Smooth muscle cell (in vitro differentiated cells): ENCODE data around the gene RAX. TPM values are rescaled to one million over a fixed set of nuclear protein-coding genes. Genes with fewer than 3 reads are reported as not detected.

ENCODE experiments used
- DNase-seq: peaks from one replicate; lab custom pipeline; 2025; ENCODE audit not compliant: unreplicated experiment; lab: John Stamatoyannopoulos, UW
- H2AFZ ChIP-seq: fragments of 200-600 bp; sonication (generic); 2 replicates; pipeline ENCODE4 v1.6.0; 2016; ENCODE audit warnings: antibody characterized with exemption, low read depth, mild to moderate bottlenecking
- H3F3A ChIP-seq: fragments of 200-600 bp; sonication (generic); 2 replicates; pipeline ENCODE4 v1.6.0; 2017; ENCODE audit warnings: antibody characterized with exemption, low read depth
- H3K27ac ChIP-seq: fragments of 200-600 bp; sonication (generic); 2 replicates; pipeline ENCODE4 v1.5.1; 2016; ENCODE audit warnings: low read depth, mild to moderate bottlenecking
- H3K27me3 ChIP-seq: fragments of 200-600 bp; sonication (generic); 2 replicates; pipeline ENCODE4 v1.6.1; 2016; ENCODE audit warnings: low read depth, mild to moderate bottlenecking
- H3K36me3 ChIP-seq: fragments of 200-600 bp; sonication (generic); 2 replicates; pipeline ENCODE4 v1.5.1; 2016; ENCODE audit warnings: low read depth
- H3K4me1 ChIP-seq: fragments of 200-600 bp; sonication (generic); 2 replicates; pipeline ENCODE4 v1.5.1; 2016; ENCODE audit warnings: low read depth
- H3K4me2 ChIP-seq: fragments of 200-600 bp; sonication (generic); 2 replicates; pipeline ENCODE4 v1.6.0; 2016; ENCODE audit warnings: mild to moderate bottlenecking
- H3K4me3 ChIP-seq: fragments of 200-600 bp; sonication (generic); 2 replicates; pipeline ENCODE4 v1.5.1; 2016; ENCODE audit warnings: mild to moderate bottlenecking
- H3K79me2 ChIP-seq: fragments of 200-600 bp; sonication (generic); 2 replicates; pipeline ENCODE4 v1.6.0; 2016; ENCODE audit warnings: low read depth, mild to moderate bottlenecking
- H3K9ac ChIP-seq: fragments of 200-600 bp; sonication (generic); 2 replicates; pipeline ENCODE4 v1.6.0; 2016; ENCODE audit warnings: low read depth
- H3K9me3 ChIP-seq: fragments of 200-600 bp; sonication (generic); replicated peaks from 2 replicates; pipeline ENCODE4 v1.5.1; 2016; ENCODE audit warnings: low read depth
- H4K20me1 ChIP-seq: fragments of 200-600 bp; sonication (generic); 2 replicates; pipeline ENCODE4 v1.6.0; 2016; ENCODE audit warnings: low read depth
- CTCF ChIP-seq: fragments of 200-600 bp; sonication (generic); IDR thresholded peaks from 2 replicates; pipeline ENCODE4 v1.5.1; 2017; ENCODE audit warnings: borderline replicate concordance, mild to moderate bottlenecking, antibody characterized with exemption; ENCODE audit not compliant: insufficient read depth, poor library complexity, severe bottlenecking
- WGBS: methylation state at CpG from one replicate; pipeline ENCODE4 v1.1.7; 2016; ENCODE audit warnings: low lambda C conversion rate; 5-methylcytosine and 5-hydroxymethylcytosine counted together
- polyA plus RNA-seq: library from polyadenylated mRNA; unstranded; fragments of >200 nt; fragmentation: Nextera tagmentation; extraction: Ambion mirVana; gene quantifications from 2 replicates; pipeline ENCODE4 v1.2.1, GENCODE V29; 2016
- total RNA-seq: library from RNA; depleted of rRNA; stranded (reverse); fragments of >200 nt; gene quantifications from 2 replicates; pipeline ENCODE4 v1.2.3, GENCODE V29; 2014

Gene RAX
- total and polyA plus RNA-seq, 2 experiments from 2014 or later = not detected

DNA sequence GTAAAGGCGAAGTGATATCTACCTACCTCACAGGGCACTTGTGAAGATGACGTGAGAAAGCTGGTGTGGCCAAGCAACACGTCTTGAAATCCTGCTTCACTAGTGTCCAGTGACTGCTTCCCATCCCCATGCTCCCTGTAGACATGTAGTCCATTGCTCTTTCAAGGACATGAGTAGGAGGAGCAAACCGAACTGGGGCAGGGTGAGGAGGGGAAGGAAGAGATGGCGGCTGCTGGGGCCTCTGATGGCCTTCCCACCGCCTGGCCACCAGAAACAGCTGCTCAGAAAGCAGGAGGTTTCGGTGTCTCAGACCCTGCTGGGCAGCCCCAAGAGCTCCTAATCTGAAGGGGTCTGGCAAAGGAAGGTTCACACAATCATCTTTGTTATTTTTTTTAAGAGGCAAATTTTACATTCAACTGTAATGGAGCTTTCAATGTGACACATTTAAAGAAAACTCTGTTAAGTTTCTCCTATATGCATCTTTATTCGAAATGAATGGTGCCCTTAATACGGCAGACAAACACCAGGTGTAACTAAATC, 30.5 kb upstream of the RAX start:
- Histone ChIP-seq H3K4me1 (peaks cover 2% of the 10 kb centered on the region), H3K4me2 (no peak overlapping the region), H3K27me3 (peaks cover 72% of the 10 kb centered on the region), H3F3A (no peaks in the 10 kb centered on the region), H3K79me2 (no peaks in the 10 kb centered on the region), H2AFZ (no peak overlapping the region), H3K4me3 (no peak overlapping the region), H3K27ac (no peak overlapping the region), H3K9me3 (no peaks in the 10 kb centered on the region), H4K20me1 (no peaks in the 10 kb centered on the region), H3K36me3 (no peaks in the 10 kb centered on the region), H3K9ac (no peak overlapping the region)
- TF ChIP-seq CTCF = no peak
- no peak for DNase-seq
- 86% methylated on average over 9 of the region's 9 CpGs for WGBS

GRCh38 chr18:59303006-59303405, 29.8 kb upstream of the RAX start:
- Histone ChIP-seq H3K9me3 (no peaks in the 10 kb centered on the region), H2AFZ (no peak overlapping the region), H3K4me2 (no peak overlapping the region), H3F3A (no peaks in the 10 kb centered on the region), H3K4me1 (no peaks in the 10 kb centered on the region), H3K79me2 (no peaks in the 10 kb centered on the region), H3K36me3 (no peaks in the 10 kb centered on the region), H3K27ac (no peak overlapping the region), H3K4me3 (no peak overlapping the region), H3K27me3 (peaks cover 78% of the 10 kb centered on the region), H3K9ac (no peak overlapping the region), H4K20me1 (no peaks in the 10 kb centered on the region)
- DNase-seq = no peak
- TF ChIP-seq CTCF = no peak
- 88% methylated on average over 2 of the region's 2 CpGs for WGBS

DNA sequence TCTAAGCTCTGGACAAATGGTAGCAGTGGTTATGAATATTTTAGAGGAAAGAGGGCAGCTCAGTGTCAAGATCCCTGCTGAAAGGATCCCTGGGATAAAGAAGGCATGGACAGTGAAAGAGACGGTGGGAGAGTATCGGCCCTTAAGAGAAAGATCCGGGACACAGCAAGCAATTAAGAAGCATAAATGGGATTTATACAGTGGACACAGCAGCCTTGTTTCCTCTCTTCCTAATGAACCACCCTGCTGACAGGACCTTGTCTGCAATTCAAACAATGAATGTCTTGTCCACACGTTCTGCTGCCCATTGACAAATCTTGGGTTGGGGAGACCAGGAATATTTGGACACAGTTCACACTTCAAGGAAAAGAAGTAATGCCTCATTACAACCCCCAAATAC, 28.7 kb upstream of the RAX start:
- H3K4me2 ChIP-seq = no peak overlapping the region
- no peaks in the 10 kb centered on the region for H3K79me2 ChIP-seq
- H3K36me3 ChIP-seq = no peaks in the 10 kb centered on the region
- H3K27ac ChIP-seq = no peak overlapping the region
- H3F3A ChIP-seq = no peaks in the 10 kb centered on the region
- TF ChIP-seq CTCF = no peak
- H3K9ac ChIP-seq = no peak overlapping the region
- WGBS = 83% methylated on average over 4 of the region's 4 CpGs
- H3K27me3 ChIP-seq = peaks cover 75% of the 10 kb centered on the region
- no peak overlapping the region for H3K4me3 ChIP-seq
- H4K20me1 ChIP-seq = no peaks in the 10 kb centered on the region
- H3K4me1 ChIP-seq = no peaks in the 10 kb centered on the region
- H3K9me3 ChIP-seq = no peaks in the 10 kb centered on the region
- no peak overlapping the region for H2AFZ ChIP-seq
- DNase-seq = no peak

DNA sequence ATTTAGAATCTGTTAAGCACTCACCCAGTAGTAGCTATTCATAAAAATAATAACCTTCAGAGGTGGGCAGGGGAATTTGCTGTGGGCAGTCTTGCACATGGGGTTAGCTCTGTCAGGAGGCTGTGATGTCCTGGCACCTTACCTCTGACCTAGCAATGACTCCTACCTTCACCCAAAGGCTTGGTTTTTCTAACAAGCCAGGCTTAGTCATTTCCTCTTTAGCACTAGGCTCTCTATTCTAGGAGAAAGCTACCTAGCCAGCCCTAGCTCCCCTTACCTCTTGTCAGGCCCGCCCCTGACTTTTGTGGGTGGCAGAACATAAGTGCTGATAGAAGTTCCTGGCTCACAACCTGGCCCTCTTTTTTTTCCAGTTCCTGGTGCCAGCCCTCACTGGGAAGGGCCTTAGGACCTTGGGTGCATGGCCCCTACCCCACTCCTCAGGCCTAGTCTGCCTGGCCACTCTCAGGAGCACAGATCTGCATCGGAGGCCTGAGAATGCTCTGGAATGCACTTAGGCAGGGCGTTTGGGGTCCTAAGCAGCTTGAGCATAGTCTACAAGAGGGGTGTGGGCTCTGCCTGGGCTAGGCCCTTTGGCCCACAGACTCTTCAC, 27.5 kb upstream of the RAX start:
- no peaks in the 10 kb centered on the region for H3F3A ChIP-seq
- WGBS = 94% methylated on average over 3 of the region's 3 CpGs
- H3K27ac ChIP-seq = no peak overlapping the region
- H4K20me1 ChIP-seq = no peaks in the 10 kb centered on the region
- DNase-seq = no peak
- no peak overlapping the region for H3K4me2 ChIP-seq
- no peak overlapping the region for H3K9ac ChIP-seq
- no peaks in the 10 kb centered on the region for H3K79me2 ChIP-seq
- H3K4me3 ChIP-seq = no peak overlapping the region
- H3K4me1 ChIP-seq = no peaks in the 10 kb centered on the region
- no peaks in the 10 kb centered on the region for H3K9me3 ChIP-seq
- no peak overlapping the region for H2AFZ ChIP-seq
- no peak for TF ChIP-seq CTCF
- H3K27me3 ChIP-seq = peaks cover 75% of the 10 kb centered on the region
- H3K36me3 ChIP-seq = no peaks in the 10 kb centered on the region
